Measurements from ENCODE around the gene NT5DC4.
"Not testable (repeated sequence)": the region's sequence is repeated elsewhere in the genome, so short reads cannot be mapped to it uniquely, and the experiment has no call there.

NT5DC4 gene

DNA sequence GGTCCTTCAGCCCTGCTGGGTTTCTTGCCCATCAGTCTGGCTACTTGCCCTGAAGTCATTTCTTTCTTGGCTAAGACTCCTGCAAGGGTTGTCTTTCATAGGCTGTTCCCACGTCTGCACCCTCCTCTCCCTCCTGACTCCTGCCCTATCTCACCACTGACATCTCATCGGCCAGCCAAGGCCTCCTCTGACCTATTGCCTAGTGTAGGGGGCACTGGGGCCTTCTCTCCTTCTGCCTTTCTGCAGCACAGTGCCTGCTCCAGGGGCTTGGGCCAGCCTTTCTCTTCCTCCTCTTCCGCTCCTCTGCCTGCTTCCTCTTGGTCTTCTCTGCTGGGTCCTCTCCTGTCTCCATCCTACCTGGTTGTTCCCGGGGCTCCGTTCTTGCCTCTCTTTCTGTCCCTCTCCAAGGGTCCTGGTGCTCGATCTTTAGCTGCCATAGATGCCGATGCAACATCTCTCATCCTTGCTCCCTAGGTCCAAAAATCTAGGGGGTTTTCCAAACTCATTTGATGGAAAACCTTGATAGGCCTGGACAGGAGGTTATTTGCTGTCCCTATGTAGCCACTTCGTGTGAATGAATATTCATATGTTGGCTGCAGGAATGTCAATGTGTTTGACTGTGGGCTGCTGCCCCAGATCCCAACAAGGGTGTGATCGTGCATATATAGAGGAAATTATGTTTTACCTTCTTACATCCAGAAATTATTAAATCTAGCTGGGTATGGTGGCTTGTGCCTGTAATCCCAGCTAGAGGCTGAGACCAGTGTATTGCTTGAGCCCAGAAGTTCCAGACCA lies 9.7 kb upstream of the NT5DC4 start:
- DNase-seq (ENCODE audit: extremely low read depth, low read depth) = no peak
- TF ChIP-seq CTCF (IDR thresholded peaks at IDR 0.05; ENCODE audit: low read depth, low read length) = no peak

- DNase-seq (ENCODE audit: extremely low read depth, low read depth) = no peak
- no peak for TF ChIP-seq CTCF (IDR thresholded peaks at IDR 0.05; ENCODE audit: low read depth, low read length)
These were observed 8.4 kb upstream of the NT5DC4 start for GRCh38 chr2:112712465-112712864.

DNA sequence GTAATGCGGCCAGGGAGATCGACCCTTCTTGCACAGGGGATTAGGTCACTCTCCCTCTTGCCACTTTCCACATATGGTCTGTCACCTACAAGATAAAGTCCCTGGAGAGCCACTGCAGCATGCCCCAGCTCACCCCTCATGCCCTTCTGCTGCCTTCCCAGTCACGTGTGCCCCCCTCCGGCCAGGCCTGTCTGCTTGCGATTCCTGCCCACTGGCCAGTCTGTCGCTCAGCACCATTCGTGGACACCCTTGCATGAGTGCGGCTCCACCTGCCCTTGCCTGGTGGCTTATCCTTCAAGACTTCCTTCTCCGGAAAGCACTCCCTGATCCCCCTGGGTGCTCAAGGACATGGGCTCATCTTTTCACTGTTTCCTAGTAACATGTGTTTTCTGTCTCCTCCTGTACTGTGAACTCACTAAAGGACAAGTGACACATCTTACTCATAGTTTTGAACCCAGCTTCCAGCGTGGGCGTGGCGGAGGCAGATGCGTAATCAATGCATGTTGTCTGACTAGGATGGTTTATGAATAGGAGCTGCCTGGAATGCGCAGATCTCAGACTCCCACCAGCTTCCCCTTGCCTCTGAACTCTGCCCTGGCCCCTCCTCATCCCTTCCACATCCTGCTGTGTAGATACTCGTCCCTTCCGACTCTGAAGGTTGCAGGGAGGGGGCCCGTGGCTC lies 7.8 kb upstream of the NT5DC4 start:
- no peak for TF ChIP-seq CTCF (IDR thresholded peaks at IDR 0.05; ENCODE audit: low read depth, low read length)
- no peak for DNase-seq (ENCODE audit: extremely low read depth, low read depth)

DNA sequence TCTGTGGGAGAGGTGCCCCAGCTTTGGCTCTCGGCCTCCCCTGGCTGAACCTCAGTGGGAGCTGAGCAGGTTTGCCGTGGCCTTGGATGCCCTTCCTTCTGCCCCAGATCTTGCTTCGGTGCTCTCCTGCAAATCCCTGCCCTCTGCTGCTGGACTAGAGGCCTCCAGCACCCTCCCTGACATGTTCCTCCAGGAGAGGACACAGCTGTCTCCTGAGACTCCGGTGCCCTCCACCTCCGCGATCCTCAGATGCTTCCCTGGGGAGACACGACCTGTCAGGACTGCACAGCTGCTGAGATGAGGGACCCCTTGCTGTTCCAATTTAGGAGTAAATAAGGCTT lies 7.3 kb upstream of the NT5DC4 start:
- TF ChIP-seq CTCF (IDR thresholded peaks at IDR 0.05; ENCODE audit: low read depth, low read length) = no peak
- no peak for DNase-seq (ENCODE audit: extremely low read depth, low read depth)

- DNase-seq (ENCODE audit: extremely low read depth, low read depth) = no peak
- no peak for TF ChIP-seq CTCF (IDR thresholded peaks at IDR 0.05; ENCODE audit: low read depth, low read length)
These were observed 6.9 kb upstream of the NT5DC4 start for GRCh38 chr2:112713926-112714325.

DNA sequence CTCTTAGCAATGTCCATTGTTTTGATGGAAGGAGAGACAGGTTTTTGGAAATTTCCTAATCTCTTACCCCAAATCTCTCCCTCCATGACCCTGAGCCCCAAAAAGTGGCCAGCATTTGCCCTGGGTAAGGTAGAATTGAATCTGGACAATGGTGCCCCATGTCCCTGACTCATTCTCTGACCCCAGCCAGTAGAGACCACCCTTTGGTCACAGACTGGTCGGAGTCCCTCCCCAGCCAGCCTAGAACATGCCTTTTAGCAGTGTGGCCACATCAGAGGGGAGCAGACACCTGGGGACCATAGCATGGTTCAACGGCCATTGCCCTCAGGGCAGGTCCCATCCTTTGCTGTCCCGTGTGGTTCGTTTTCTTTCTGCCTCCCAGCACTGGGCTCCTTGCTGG lies 6.5 kb upstream of the NT5DC4 start:
- TF ChIP-seq CTCF (IDR thresholded peaks at IDR 0.05; ENCODE audit: low read depth, low read length) = no peak

DNA sequence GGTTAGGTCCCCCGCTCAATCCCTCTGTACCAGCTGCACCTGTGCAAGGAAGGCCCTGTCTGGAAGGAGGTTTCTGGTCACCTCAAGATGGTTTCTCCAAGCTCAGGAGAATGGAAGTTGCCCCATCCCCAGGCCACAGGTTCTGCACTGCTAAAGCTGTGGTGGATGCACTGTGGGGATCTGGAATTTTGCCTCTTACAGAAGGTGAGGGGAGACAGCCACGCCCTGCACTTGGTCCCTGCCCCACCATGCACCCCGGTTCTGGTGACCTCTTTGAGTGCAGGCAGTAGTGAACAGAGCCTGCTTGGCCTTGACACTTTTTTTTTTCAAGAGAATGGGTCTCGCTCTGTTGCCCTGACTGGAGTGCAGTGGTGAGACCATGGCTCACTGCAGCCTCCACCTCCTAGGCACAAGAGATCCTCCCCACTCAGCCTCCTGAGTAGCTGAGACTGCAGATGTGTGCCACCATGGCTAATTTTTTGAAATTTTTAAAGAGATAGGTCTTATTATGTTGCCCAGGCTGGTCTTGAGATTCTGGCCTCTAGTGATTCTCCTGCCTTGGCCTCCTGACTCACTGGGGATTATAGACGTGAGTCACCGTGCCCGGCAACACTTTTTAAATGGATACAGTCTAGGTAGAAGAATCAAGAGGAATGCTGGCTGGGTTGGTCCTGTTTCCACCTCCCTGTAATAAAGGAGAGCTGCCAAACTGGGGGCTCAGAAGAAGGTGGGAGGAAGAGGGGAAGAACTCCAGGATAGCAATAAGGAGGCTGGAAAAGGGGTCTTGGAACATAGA lies 5.8 kb upstream of the NT5DC4 start:
- TF ChIP-seq CTCF (IDR thresholded peaks at IDR 0.05; ENCODE audit: low read depth, low read length) = no peak
- no peak for DNase-seq (ENCODE audit: extremely low read depth, low read depth)

More for the DNA sequence above, 6.5 kb upstream of the NT5DC4 start:
- no peak for DNase-seq (ENCODE audit: extremely low read depth, low read depth)

DNA sequence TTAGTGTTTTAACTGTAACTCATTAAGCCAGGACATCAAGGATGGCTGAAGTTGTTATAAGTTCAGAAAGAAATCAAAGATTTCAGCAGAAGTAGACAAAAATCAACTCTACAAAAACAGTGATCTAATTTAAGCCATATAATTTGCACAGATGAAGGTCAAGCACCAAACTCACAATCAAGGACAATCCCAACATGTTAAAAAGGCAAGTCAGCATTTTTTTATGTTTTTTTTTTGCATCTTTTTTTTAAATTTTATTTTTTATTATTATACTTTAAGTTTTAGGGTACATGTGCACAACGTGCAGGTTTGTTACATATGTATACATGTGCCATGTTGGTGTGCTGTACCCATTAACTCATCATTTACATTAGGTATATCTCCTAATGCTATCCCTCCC lies 4.7 kb upstream of the NT5DC4 start:
- not testable (repeated sequence) for DNase-seq (ENCODE audit: extremely low read depth, low read depth)

DNA sequence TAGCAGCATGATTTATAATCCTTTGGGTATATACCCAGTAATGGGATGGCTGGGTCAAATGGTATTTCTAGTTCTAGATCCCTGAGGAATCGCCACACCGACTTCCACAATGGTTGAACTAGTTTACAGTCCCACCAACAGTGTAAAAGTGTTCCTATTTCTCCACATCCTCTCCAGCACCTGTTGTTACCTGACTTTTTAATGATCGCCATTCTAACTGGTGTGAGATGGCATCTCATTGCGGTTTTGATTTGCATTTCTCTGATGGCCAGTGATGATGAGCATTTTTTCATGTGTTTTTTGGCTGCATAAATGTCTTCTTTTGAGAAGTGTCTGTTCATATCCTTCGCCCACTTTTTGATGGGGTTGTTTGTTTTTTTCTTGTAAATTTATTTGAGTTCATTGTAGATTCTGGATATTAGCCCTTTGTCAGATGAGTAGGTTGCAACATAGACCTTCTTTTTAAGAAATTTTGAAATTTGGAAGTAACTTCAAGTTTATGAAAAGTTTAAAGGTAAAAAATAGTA lies 3.9 kb upstream of the NT5DC4 start:
- not testable (repeated sequence) for DNase-seq (ENCODE audit: extremely low read depth, low read depth)

Measured in AG09319 (cell line).